ENCODE measurements around the gene LBX2.

Gene LBX2

DNA sequence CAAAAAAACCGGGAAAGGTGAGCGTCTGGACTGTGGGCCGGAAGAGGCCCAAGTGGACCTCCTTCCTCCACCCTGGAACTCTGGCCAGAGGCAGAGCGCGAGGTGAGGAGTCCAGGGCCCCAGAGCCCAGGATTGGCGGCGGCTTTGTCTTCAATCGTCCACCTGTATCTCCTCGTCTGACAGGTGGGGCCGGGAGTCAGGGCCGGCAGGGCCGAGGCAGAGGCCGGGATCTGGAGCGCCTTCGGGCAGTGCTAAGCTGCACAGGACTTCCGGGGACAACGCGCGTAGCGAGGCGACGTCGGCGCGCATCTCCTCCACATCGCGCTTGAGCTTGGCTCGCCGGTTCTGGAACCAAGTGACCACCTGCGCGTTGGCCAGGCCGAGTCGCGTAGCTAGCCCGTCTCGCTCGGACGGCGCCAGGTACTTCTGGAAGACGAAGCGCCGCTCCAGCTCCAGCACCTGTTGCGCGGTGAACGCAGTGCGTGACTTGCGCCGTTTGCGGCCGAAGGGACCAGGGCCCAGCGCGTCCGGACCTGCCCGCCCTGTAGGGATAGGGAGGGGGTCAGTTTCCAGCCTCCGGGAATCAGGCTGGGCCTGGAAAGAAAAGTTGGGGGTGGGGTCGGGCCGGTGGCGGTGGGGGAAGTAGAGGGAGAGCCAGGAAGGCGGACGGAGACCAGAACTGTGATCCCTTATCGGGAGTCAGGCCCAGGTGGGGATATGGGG, 1.5 kb downstream of the LBX2 start:
- Histone ChIP-seq H3K4me1 (ENCODE audit: insufficient read depth, low read length, poor library complexity, severe bottlenecking) (peaks cover 6% of the 10 kb centered on the region), H3K27me3 (ENCODE audit: insufficient read depth, low read length, poor library complexity, severe bottlenecking) (no peaks in the 10 kb centered on the region), H4K20me1 (ENCODE audit: insufficient read depth, low read length, poor library complexity, severe bottlenecking) (no peaks in the 10 kb centered on the region), H3K36me3 (ENCODE audit: insufficient read depth, low read length) (peaks cover 11% of the 10 kb centered on the region; the same call in 1 of the 2 replicates), H3K79me2 (ENCODE audit: insufficient read depth, low read length) (peaks cover 7% of the 10 kb centered on the region), H3K9ac (ENCODE audit: low read depth, low read length, poor library complexity, severe bottlenecking) (no peak overlapping the region), H3F3A (ENCODE audit: low read depth) (no peaks in the 10 kb centered on the region), H3K9me3 (ENCODE audit: insufficient read depth, low read depth, low read length) (no peaks in the 10 kb centered on the region), H3K9me2 (replicated peaks; ENCODE audit: low read depth, low read length) (no peaks in the 10 kb centered on the region), H3K4me2 (ENCODE audit: low read depth, low read length, poor library complexity, severe bottlenecking) (no peak overlapping the region), H3K4me3 (ENCODE audit: low read length, poor library complexity, severe bottlenecking) (no peak overlapping the region), H2AFZ (ENCODE audit: low read length) (no peak overlapping the region)
- no peak for TF ChIP-seq CTCF (conservative IDR thresholded peaks at IDR 0.05; ENCODE audit: low read length)
- no peak for TF ChIP-seq EZH2phosphoT487 (IDR thresholded peaks at IDR 0.05; ENCODE audit: borderline replicate concordance)

DNA sequence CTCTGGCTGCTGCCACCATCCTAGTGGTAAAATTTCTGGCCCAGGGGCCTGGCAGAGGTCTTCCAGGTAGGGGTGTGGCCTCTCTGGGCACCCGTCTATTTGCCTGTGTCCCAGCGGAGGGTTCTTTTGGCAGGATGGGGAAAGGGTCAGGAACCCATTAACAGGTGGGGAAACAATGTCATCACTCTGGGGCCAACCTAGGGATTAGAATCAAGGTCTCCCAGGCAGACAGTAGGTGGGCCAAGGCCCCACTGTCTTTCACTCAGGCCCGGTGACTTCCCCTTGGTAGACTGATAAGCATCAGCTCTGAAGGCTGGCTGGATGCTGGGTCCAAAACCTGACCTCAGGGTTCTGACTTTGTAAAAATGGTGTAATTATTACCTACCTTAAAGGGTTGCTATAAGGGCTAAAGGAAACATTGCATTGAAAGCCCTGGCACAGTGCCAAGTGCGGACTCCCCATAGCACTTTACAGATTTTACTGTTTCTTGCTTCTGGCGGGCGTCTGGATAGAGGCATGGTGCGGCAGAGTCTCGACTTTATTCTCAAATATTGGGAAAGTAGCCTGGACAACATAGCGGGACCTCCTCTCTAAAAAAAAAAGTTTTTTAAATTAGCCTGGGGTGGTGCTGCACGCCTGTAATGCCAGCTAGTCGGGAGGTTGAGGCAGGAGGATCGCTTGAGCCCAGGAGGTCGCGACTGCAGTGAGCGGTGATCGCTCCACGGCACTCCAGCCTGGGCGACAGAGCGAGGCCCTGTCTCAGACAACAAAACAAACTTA, 2.2 kb downstream of the LBX2 start:
- Histone ChIP-seq H3K4me1 (ENCODE audit: insufficient read depth, low read length, poor library complexity, severe bottlenecking) (peaks cover 2% of the 10 kb centered on the region), H3F3A (ENCODE audit: low read depth) (no peaks in the 10 kb centered on the region), H3K9me3 (ENCODE audit: insufficient read depth, low read depth, low read length) (no peaks in the 10 kb centered on the region), H2AFZ (ENCODE audit: low read length) (no peak overlapping the region), H3K4me2 (ENCODE audit: low read depth, low read length, poor library complexity, severe bottlenecking) (no peak overlapping the region), H3K9me2 (replicated peaks; ENCODE audit: low read depth, low read length) (no peaks in the 10 kb centered on the region), H4K20me1 (ENCODE audit: insufficient read depth, low read length, poor library complexity, severe bottlenecking) (no peaks in the 10 kb centered on the region), H3K27me3 (ENCODE audit: insufficient read depth, low read length, poor library complexity, severe bottlenecking) (no peaks in the 10 kb centered on the region), H3K4me3 (ENCODE audit: low read length, poor library complexity, severe bottlenecking) (no peak overlapping the region), H3K36me3 (ENCODE audit: insufficient read depth, low read length) (peaks cover 19% of the 10 kb centered on the region; the same call in 1 of the 2 replicates), H3K9ac (ENCODE audit: low read depth, low read length, poor library complexity, severe bottlenecking) (no peak overlapping the region), H3K79me2 (ENCODE audit: insufficient read depth, low read length) (0 out of 2 replicates have a peak, but pooled peaks cover under 1% of the 10 kb centered on the region)
- TF ChIP-seq CTCF (conservative IDR thresholded peaks at IDR 0.05; ENCODE audit: low read length), result no peak
- TF ChIP-seq EZH2phosphoT487 (IDR thresholded peaks at IDR 0.05; ENCODE audit: borderline replicate concordance), result no peak

- no peaks in the 10 kb centered on the region for H3K4me1 ChIP-seq (ENCODE audit: insufficient read depth, low read length, poor library complexity, severe bottlenecking)
- H3F3A ChIP-seq (ENCODE audit: low read depth), result no peaks in the 10 kb centered on the region
- no peaks in the 10 kb centered on the region for H3K9me3 ChIP-seq (ENCODE audit: insufficient read depth, low read depth, low read length)
- peaks cover 36% of the 10 kb centered on the region; the same call in 1 of the 2 replicates for H3K36me3 ChIP-seq (ENCODE audit: insufficient read depth, low read length)
- H3K4me2 ChIP-seq (ENCODE audit: low read depth, low read length, poor library complexity, severe bottlenecking), result no peak overlapping the region
- H3K9ac ChIP-seq (ENCODE audit: low read depth, low read length, poor library complexity, severe bottlenecking), result no peak overlapping the region
- no peaks in the 10 kb centered on the region for H3K9me2 ChIP-seq (replicated peaks; ENCODE audit: low read depth, low read length)
- H3K4me3 ChIP-seq (ENCODE audit: low read length, poor library complexity, severe bottlenecking), result no peak overlapping the region
- no peak overlapping the region for H2AFZ ChIP-seq (ENCODE audit: low read length)
- H3K79me2 ChIP-seq (ENCODE audit: insufficient read depth, low read length), result no peaks in the 10 kb centered on the region
- TF ChIP-seq EZH2phosphoT487 (IDR thresholded peaks at IDR 0.05; ENCODE audit: borderline replicate concordance) (no peak), CTCF (conservative IDR thresholded peaks at IDR 0.05; ENCODE audit: low read length) (no peak)
- H4K20me1 ChIP-seq (ENCODE audit: insufficient read depth, low read length, poor library complexity, severe bottlenecking), result no peaks in the 10 kb centered on the region
- H3K27me3 ChIP-seq (ENCODE audit: insufficient read depth, low read length, poor library complexity, severe bottlenecking), result no peaks in the 10 kb centered on the region
Observed at GRCh38 chr2:74495440-74495839, 4.0 kb downstream of the LBX2 start.
